Measurements from ENCODE around the gene ME2. TPM values are rescaled to one million over a fixed set of nuclear protein-coding genes. Genes with fewer than 3 reads are reported as not detected.

The ME2 gene
- total and polyA plus RNA-seq, 9 of the 15 experiments (the other 6 are each of a cell fraction or from before 2014, with no cell fraction given) = 12.3 to 54.4 (median 36.2) TPM

DNA sequence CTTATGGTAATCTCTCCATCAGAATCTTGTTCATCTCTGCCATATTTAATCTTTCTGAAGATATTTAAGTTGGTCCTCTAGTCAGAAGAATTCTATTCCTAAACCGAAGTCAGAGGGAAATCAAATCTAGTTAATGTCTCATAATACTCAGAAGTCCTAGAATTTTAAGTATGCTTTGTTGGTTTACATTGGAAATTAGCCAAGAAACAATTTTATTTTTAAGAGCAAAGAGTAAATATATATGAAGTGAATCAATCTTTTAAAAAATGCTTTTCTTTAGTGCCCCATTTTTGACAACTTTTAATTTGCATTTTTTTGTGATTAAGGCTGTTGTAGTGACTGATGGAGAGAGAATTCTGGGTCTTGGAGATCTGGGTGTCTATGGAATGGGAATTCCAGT is 38.1 kb downstream of the ME2 start:
- Histone ChIP-seq H3K9me3 (replicated peaks; ENCODE audit: control insufficient read depth, insufficient read depth, low read depth, low read length) (no peaks in the 10 kb centered on the region), H3K79me2 (ENCODE audit: control insufficient read depth, insufficient read depth, low read length) (no peaks in the 10 kb centered on the region), H4K20me1 (replicated peaks; ENCODE audit: control insufficient read depth, insufficient read depth, low read length) (no peaks in the 10 kb centered on the region), H3K4me1 (replicated peaks in 1 of 2; ENCODE audit: control insufficient read depth in 2 of 2, insufficient read depth in 2 of 2, low read length in 2 of 2) (peaks cover 0 to 3% of the 10 kb centered on the region in 2 experiments; a peak in 2 of 5 replicates), H3K9me1 (ENCODE audit: control insufficient read depth, insufficient read depth, low read length) (no peaks in the 10 kb centered on the region), H3K27ac (ENCODE audit: extremely low read depth, low read depth, low read length) (no peak overlapping the region), H3K27me3 (ENCODE audit: control insufficient read depth in 2 of 2, insufficient read depth in 2 of 2, low read length in 2 of 2) (no peaks in the 10 kb centered on the region), H2AFZ (ENCODE audit: low read depth, low read length) (no peak overlapping the region), H3K4me2 (ENCODE audit: insufficient read depth, low read length) (no peak overlapping the region), H3K36me3 (ENCODE audit: control insufficient read depth, insufficient read depth, low read length) (peaks cover 38% of the 10 kb centered on the region; the same call in 2 of the 3 replicates), H3K9ac (ENCODE audit: insufficient read depth in 1 of 2, low read depth in 2 of 2, low read length in 2 of 2) (no peak overlapping the region), H3K4me3 (no peak overlapping the region)
- CTCF ChIA-PET (ENCODE audit: low intra/inter-chr PET ratio) = no interaction called here
- no TSS peak for BruUV-seq (replicated peaks)
- ATAC-seq (no peak), DNase-seq (ENCODE audit: extremely low read depth in 1 of 4, low spot score in 3 of 4) (no peak), FAIRE-seq (no peak)
- POLR2A ChIA-PET = no interaction called here
- in situ Hi-C loops (cut with MboI) (no loop called here), intact Hi-C loops (cut with micrococcal nuclease) (no loop called here)
- TF ChIP-seq HEY1 (CRISPR knock-in tag; IDR thresholded peaks at IDR 0.05; ENCODE audit: borderline replicate concordance) (no peak), ZNF239 (CRISPR knock-in tag; IDR thresholded peaks at IDR 0.05) (no peak), KDM2B (CRISPR knock-in tag; IDR thresholded peaks at IDR 0.05) (no peak), CEBPB (tag; IDR thresholded peaks at IDR 0.05) (no peak)
- TF ChIP-seq, protein P1, sequence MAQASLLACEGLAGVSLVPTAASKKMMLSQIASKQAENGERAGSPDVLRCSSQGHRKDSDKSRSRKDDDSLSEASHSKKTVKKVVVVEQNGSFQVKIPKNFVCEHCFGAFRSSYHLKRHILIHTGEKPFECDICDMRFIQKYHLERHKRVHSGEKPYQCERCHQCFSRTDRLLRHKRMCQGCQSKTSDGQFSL (CRISPR knock-in tag; IDR thresholded peaks at IDR 0.05) = no peak
- TF ChIP-seq, protein P1 (tag; IDR thresholded peaks at IDR 0.05) = no peak
- WGBS (ENCODE audit: insufficient coverage, low coverage, missing lambda C conversion rate) = 75% methylated on average over 1 of the region's 1 CpG

Data from K562 (cell line).